Measurements from ENCODE around the gene JADE1. TPM values are rescaled to one million over a fixed set of nuclear protein-coding genes. Genes with fewer than 3 reads are reported as not detected.

Gene JADE1
- polyA plus RNA-seq, 2 of the 4 experiments (the other 2 are of a cell fraction) = 23.7 to 54.6 TPM

DNA sequence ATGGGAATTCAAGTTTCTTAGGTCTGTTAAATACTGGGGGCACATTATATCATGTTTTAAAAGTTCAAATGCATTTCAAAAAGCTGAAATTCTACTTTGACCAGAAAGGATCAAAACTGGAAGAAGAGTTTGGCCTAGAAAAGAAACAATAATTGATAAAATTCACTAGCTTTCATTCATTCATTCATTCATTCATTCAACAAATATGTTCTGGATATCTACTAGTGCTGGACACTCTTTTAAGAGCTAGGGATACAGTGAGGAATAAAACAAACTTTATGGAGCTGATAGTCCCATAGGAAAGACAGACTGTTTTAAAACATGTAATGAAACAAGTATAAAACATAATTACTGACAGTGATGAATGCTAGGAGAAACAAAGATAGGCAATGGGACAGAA lies 106.0 kb downstream of the JADE1 start:
- no peak for ATAC-seq
- POLR2A ChIA-PET = no interaction called here
- no peak for FAIRE-seq

GRCh38 chr4:128916832-128917231 lies 107.3 kb downstream of the JADE1 start:
- H3K9me3 ChIP-seq = no peaks in the 10 kb centered on the region
- no peak overlapping the region for H3K27ac ChIP-seq
- ChIA-PET POLR2A (no interaction called here), CTCF (no interaction called here)
- no peak for ATAC-seq
- 87% methylated on average over 6 of the region's 6 CpGs for WGBS (ENCODE audit: missing lambda C conversion rate)
- no peak for TF ChIP-seq HOXB13 (CRISPR knock-in tag; IDR thresholded peaks at IDR 0.05; ENCODE audit: low read depth)
- TF ChIP-seq, protein P1, sequence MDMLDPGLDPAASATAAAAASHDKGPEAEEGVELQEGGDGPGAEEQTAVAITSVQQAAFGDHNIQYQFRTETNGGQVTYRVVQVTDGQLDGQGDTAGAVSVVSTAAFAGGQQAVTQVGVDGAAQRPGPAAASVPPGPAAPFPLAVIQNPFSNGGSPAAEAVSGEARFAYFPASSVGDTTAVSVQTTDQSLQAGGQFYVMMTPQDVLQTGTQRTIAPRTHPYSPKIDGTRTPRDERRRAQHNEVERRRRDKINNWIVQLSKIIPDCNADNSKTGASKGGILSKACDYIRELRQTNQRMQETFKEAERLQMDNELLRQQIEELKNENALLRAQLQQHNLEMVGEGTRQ (IDR thresholded peaks at IDR 0.05) = no peak
- TF ChIP-seq FOXS1 (CRISPR knock-in tag; IDR thresholded peaks at IDR 0.05) = no peak
- no peak for TF ChIP-seq JUN (IDR thresholded peaks at IDR 0.05)
- no peak for TF ChIP-seq ZNF302 (CRISPR knock-in tag; IDR thresholded peaks at IDR 0.05)
- TF ChIP-seq MYC (IDR thresholded peaks at IDR 0.05; ENCODE audit: borderline replicate concordance, low read length) = no peak
- no peak for DNase-seq (ENCODE audit: low read depth in 1 of 2, low spot score in 1 of 2)
- no peak overlapping the region for H3K4me3 ChIP-seq
- H3K4me1 ChIP-seq = no peaks in the 10 kb centered on the region
- FAIRE-seq = no peak
- H3K4me2 ChIP-seq = no peak overlapping the region

More for the DNA sequence above, 106.0 kb downstream of the JADE1 start:
- H3K4me3 ChIP-seq = no peak overlapping the region
- H3K9me3 ChIP-seq = no peaks in the 10 kb centered on the region
- TF ChIP-seq, protein P2, sequence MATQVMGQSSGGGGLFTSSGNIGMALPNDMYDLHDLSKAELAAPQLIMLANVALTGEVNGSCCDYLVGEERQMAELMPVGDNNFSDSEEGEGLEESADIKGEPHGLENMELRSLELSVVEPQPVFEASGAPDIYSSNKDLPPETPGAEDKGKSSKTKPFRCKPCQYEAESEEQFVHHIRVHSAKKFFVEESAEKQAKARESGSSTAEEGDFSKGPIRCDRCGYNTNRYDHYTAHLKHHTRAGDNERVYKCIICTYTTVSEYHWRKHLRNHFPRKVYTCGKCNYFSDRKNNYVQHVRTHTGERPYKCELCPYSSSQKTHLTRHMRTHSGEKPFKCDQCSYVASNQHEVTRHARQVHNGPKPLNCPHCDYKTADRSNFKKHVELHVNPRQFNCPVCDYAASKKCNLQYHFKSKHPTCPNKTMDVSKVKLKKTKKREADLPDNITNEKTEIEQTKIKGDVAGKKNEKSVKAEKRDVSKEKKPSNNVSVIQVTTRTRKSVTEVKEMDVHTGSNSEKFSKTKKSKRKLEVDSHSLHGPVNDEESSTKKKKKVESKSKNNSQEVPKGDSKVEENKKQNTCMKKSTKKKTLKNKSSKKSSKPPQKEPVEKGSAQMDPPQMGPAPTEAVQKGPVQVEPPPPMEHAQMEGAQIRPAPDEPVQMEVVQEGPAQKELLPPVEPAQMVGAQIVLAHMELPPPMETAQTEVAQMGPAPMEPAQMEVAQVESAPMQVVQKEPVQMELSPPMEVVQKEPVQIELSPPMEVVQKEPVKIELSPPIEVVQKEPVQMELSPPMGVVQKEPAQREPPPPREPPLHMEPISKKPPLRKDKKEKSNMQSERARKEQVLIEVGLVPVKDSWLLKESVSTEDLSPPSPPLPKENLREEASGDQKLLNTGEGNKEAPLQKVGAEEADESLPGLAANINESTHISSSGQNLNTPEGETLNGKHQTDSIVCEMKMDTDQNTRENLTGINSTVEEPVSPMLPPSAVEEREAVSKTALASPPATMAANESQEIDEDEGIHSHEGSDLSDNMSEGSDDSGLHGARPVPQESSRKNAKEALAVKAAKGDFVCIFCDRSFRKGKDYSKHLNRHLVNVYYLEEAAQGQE (IDR thresholded peaks at IDR 0.05) = no peak
- TF ChIP-seq E2F6 (IDR thresholded peaks at IDR 0.05; ENCODE audit: borderline replicate concordance, low read depth) (no peak), NR3C1 (IDR thresholded peaks at IDR 0.05) (no peak), BCL3 (IDR thresholded peaks at IDR 0.05) (no peak), ZSCAN20 (CRISPR knock-in tag; IDR thresholded peaks at IDR 0.05) (no peak), MYC (IDR thresholded peaks at IDR 0.05; ENCODE audit: borderline replicate concordance, low read length) (no peak), CEBPB (IDR thresholded peaks at IDR 0.05) (no peak)
- no peak for DNase-seq (ENCODE audit: low read depth in 1 of 2, low spot score in 1 of 2)
- H3K4me1 ChIP-seq = no peaks in the 10 kb centered on the region
- CTCF ChIA-PET = interaction anchor here (0.6 kb wide), 1 partner anchor 286 kb away, joined by 3 read pairs; no protein-coding TSS in a partner anchor
- no peak overlapping the region for H3K4me2 ChIP-seq
- no peak overlapping the region for H3K27ac ChIP-seq

DNA sequence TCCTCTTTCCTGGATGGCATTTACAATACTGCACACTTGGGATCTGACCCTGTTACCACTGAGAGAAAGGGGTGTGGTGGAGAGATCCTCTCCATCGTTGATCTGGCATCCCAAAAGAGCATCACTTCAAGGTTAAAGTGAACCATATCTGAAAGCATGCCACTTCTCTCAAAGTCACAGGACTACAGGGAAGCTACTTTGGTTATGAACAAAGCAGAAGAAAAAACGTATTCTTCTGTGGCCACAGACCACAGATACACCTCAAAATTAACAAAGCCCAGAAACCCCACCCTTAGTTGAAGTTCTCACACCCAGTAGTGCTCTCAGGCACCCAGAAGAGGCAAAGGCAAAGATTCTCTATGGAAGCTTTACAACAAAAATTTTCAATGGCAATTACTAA lies 108.3 kb downstream of the JADE1 start:
- Histone ChIP-seq H3K9me3 (no peaks in the 10 kb centered on the region), H3K27ac (no peak overlapping the region), H3K4me2 (no peak overlapping the region), H3K4me1 (no peaks in the 10 kb centered on the region), H3K4me3 (no peak overlapping the region)
- no peak for FAIRE-seq
- ChIA-PET POLR2A (no interaction called here), CTCF (no interaction called here)
- ATAC-seq = no peak
- 32% methylated on average over 2 of the region's 2 CpGs for WGBS (ENCODE audit: missing lambda C conversion rate)
- DNase-seq (ENCODE audit: low read depth in 1 of 2, low spot score in 1 of 2) = no peak
- TF ChIP-seq HOXB13 (CRISPR knock-in tag; IDR thresholded peaks at IDR 0.05; ENCODE audit: low read depth) = no peak
- no peak for TF ChIP-seq RARB (CRISPR knock-in tag; IDR thresholded peaks at IDR 0.05)
- no peak for TF ChIP-seq ZSCAN20 (CRISPR knock-in tag; IDR thresholded peaks at IDR 0.05)
- no peak for TF ChIP-seq CEBPB (IDR thresholded peaks at IDR 0.05)
- TF ChIP-seq HDAC2 (IDR thresholded peaks at IDR 0.05) = no peak
- TF ChIP-seq ZC3H11A (IDR thresholded peaks at IDR 0.05) = no peak
- no peak for TF ChIP-seq RAD21 (conservative IDR thresholded peaks at IDR 0.05 in 1 of 2, IDR thresholded peaks at IDR 0.05 in 1 of 2)
- no peak for TF ChIP-seq EP300 (IDR thresholded peaks at IDR 0.05)
